ENCODE results near the gene DIP2C.
"Not testable (repeated sequence)": the region's sequence is repeated elsewhere in the genome, so short reads cannot be mapped to it uniquely, and the experiment has no call there.

DIP2C gene

GRCh38 chr10:654647-654996 is 34.8 kb downstream of the DIP2C start:
- DNase-seq, result no peak

GRCh38 chr10:653991-654646 is 35.3 kb downstream of the DIP2C start:
- DNase-seq, result no peak

- DNase-seq, result not testable (repeated sequence)
These were observed 36.5 kb downstream of the DIP2C start for GRCh38 chr10:652832-653459.

GRCh38 chr10:652233-652632 is 37.2 kb downstream of the DIP2C start:
- no peak for DNase-seq

- no peak for DNase-seq
These were observed 37.8 kb downstream of the DIP2C start for GRCh38 chr10:651692-652091.

- DNase-seq, result no peak
These were observed 38.4 kb downstream of the DIP2C start for GRCh38 chr10:650886-651615.

- no peak for DNase-seq
These were observed 39.0 kb downstream of the DIP2C start for GRCh38 chr10:650441-650851.

- DNase-seq, result no peak
These were observed 39.5 kb downstream of the DIP2C start for GRCh38 chr10:649798-650440.

GRCh38 chr10:649445-649797 is 40.0 kb downstream of the DIP2C start:
- no peak for DNase-seq

- DNase-seq, result not testable (repeated sequence)
These were observed 42.4 kb downstream of the DIP2C start for GRCh38 chr10:647019-647418.

GRCh38 chr10:646118-646524 is 43.3 kb downstream of the DIP2C start:
- DNase-seq, result no peak

- DNase-seq, result no peak
These were observed 44.5 kb downstream of the DIP2C start for GRCh38 chr10:644943-645334.

- no peak for DNase-seq
These were observed 45.2 kb downstream of the DIP2C start for GRCh38 chr10:644076-644942.

- DNase-seq, result no peak
These were observed 47.1 kb downstream of the DIP2C start for GRCh38 chr10:642186-642890.

- no peak for DNase-seq
These were observed 48.1 kb downstream of the DIP2C start for GRCh38 chr10:641149-642010.

- DNase-seq, result no peak
These were observed 48.8 kb downstream of the DIP2C start for GRCh38 chr10:640673-641045.

GRCh38 chr10:639751-640672 is 49.5 kb downstream of the DIP2C start:
- DNase-seq, result no peak

GRCh38 chr10:639001-639750 is 50.3 kb downstream of the DIP2C start:
- DNase-seq, result no peak

GRCh38 chr10:637771-638195 is 51.7 kb downstream of the DIP2C start:
- no peak for DNase-seq
